OCI-LY1 (cell line): Measurements from ENCODE around the gene ATOX1.

Experiments used
- H2AFZ ChIP-seq: fragments of 200-600 bp; sonication (generic), shearing (Covaris generic); 2 replicates; pipeline ENCODE4 v1.6.0; 2014; ENCODE audit warnings: antibody characterized with exemption, mild to moderate bottlenecking, low read length
- H3F3A ChIP-seq: fragments of 200-600 bp; sonication (generic), shearing (Covaris generic); 2 replicates; pipeline ENCODE4 v1.6.0; 2014; ENCODE audit warnings: mild to moderate bottlenecking, antibody characterized with exemption, low read length, moderate library complexity; ENCODE audit not compliant: insufficient read depth
- H3K27ac ChIP-seq: fragments of 200-600 bp; sonication (generic); 2 replicates; pipeline ENCODE4 v1.5.1; 2014; ENCODE audit warnings: low read length, mixed run types, mild to moderate bottlenecking, low read depth; ENCODE audit not compliant: poor library complexity, severe bottlenecking
- H3K27me3 ChIP-seq: fragments of 200-600 bp; sonication (generic); 2 replicates; pipeline ENCODE4 v1.6.0; 2014; ENCODE audit warnings: antibody characterized with exemption, mild to moderate bottlenecking, low read length, moderate library complexity; ENCODE audit not compliant: insufficient read depth
- H3K36me3 ChIP-seq: fragments of 200-600 bp; sonication (generic); 2 replicates; pipeline ENCODE4 v1.6.1; 2014; ENCODE audit warnings: mild to moderate bottlenecking, antibody characterized with exemption, low read length, moderate library complexity, mixed read lengths; ENCODE audit not compliant: insufficient read depth
- H3K4me1 ChIP-seq: fragments of 200-600 bp; sonication (generic); 2 replicates; pipeline ENCODE4 v1.5.1; 2014; ENCODE audit warnings: mild to moderate bottlenecking, low read length, moderate library complexity; ENCODE audit not compliant: insufficient read depth, severe bottlenecking
- H3K4me2 ChIP-seq: fragments of 200-600 bp; sonication (generic), shearing (Covaris generic); 2 replicates; pipeline ENCODE4 v1.6.1; 2014; ENCODE audit warnings: low read length
- H3K4me3 ChIP-seq: fragments of 200-600 bp; sonication (generic); 2 replicates; pipeline ENCODE4 v1.5.1; 2014; ENCODE audit warnings: low read length, low read depth, mild to moderate bottlenecking, mixed read lengths; ENCODE audit not compliant: poor library complexity, severe bottlenecking
- H3K79me2 ChIP-seq: fragments of 200-600 bp; shearing (Covaris generic); 2 replicates; pipeline ENCODE4 v1.6.1; 2016; ENCODE audit warnings: mixed run types, low read length, mixed read lengths; ENCODE audit not compliant: insufficient read depth
- H3K9ac ChIP-seq: fragments of 200-600 bp; sonication (generic), shearing (Covaris generic); 2 replicates; pipeline ENCODE4 v1.6.1; 2014; ENCODE audit warnings: mild to moderate bottlenecking, low read length, mixed read lengths
- H3K9me2 ChIP-seq: fragments of 200-600 bp; sonication (generic), shearing (Covaris generic); 2 replicates; pipeline ENCODE4 v1.6.1; 2014; ENCODE audit warnings: low read depth, mild to moderate bottlenecking, low read length, mixed read lengths
- H3K9me3 ChIP-seq: fragments of 200-600 bp; shearing (Covaris generic); 2 replicates; pipeline ENCODE4 v1.6.1; 2014; ENCODE audit warnings: low read length, mixed read lengths
- H4K20me1 ChIP-seq: fragments of 200-600 bp; sonication (generic), shearing (Covaris generic); 2 replicates; pipeline ENCODE4 v1.6.0; 2016; ENCODE audit warnings: mild to moderate bottlenecking, low read length; ENCODE audit not compliant: insufficient read depth
- EZH2 ChIP-seq: fragments of 200-600 bp; sonication (generic), shearing (Covaris generic); IDR thresholded peaks from 2 replicates; pipeline ENCODE4 v1.8.0; 2017; ENCODE audit warnings: borderline replicate concordance, mixed run types, mild to moderate bottlenecking, antibody characterized with exemption, low read length, moderate library complexity, mixed read lengths
- TF ChIP-seq, protein P1 (sequence below): fragments of 200-600 bp; sonication (generic), shearing (Covaris generic); IDR thresholded peaks from 2 replicates; pipeline ENCODE4 v1.5.1; 2017; ENCODE audit warnings: mild to moderate bottlenecking, antibody characterized with exemption, low read length, moderate library complexity, mixed read lengths

Gene ATOX1

DNA sequence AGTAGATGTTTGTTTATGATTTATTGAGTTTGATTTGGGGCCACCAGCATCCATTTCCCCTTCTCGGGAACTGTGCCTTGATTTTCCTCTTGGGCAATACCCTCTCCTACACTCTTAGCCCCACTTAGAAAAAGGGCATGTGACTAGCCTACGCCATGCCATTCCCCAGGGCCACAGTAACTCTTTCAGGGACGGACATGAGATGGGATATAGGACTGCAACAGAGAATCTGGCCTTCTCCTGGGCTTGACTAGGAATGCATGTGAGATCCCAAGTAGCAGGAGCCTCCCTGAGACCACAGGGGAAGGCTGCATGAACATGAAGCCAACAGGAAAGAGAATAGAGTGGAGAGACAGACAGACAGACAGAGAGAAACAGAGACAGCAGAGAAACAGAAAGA, 41.0 kb downstream of the ATOX1 start:
- Histone ChIP-seq H3K4me2 (no peak overlapping the region), H4K20me1 (no peaks in the 10 kb centered on the region), H3K4me1 (no peaks in the 10 kb centered on the region), H3K9me2 (no peaks in the 10 kb centered on the region), H3K4me3 (no peak overlapping the region), H3K9ac (no peak overlapping the region), H3F3A (no peaks in the 10 kb centered on the region), H3K27me3 (peaks cover 7% of the 10 kb centered on the region; the same call in 1 of the 2 replicates), H2AFZ (no peak overlapping the region), H3K9me3 (0 out of 2 replicates have a peak, but pooled peaks cover 3% of the 10 kb centered on the region), H3K79me2 (no peaks in the 10 kb centered on the region), H3K27ac (no peak overlapping the region), H3K36me3 (no peaks in the 10 kb centered on the region)
- TF ChIP-seq, protein P1, sequence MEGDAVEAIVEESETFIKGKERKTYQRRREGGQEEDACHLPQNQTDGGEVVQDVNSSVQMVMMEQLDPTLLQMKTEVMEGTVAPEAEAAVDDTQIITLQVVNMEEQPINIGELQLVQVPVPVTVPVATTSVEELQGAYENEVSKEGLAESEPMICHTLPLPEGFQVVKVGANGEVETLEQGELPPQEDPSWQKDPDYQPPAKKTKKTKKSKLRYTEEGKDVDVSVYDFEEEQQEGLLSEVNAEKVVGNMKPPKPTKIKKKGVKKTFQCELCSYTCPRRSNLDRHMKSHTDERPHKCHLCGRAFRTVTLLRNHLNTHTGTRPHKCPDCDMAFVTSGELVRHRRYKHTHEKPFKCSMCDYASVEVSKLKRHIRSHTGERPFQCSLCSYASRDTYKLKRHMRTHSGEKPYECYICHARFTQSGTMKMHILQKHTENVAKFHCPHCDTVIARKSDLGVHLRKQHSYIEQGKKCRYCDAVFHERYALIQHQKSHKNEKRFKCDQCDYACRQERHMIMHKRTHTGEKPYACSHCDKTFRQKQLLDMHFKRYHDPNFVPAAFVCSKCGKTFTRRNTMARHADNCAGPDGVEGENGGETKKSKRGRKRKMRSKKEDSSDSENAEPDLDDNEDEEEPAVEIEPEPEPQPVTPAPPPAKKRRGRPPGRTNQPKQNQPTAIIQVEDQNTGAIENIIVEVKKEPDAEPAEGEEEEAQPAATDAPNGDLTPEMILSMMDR, result no peak
- no peak for TF ChIP-seq EZH2

GRCh38 chr5:151709109-151709735, 49.2 kb downstream of the ATOX1 start:
- no peaks in the 10 kb centered on the region; the same call in 1 of the 2 replicates for H3K27me3 ChIP-seq
- H3K4me2 ChIP-seq, result no peak overlapping the region
- no peaks in the 10 kb centered on the region for H3K79me2 ChIP-seq
- no peak overlapping the region for H3K4me3 ChIP-seq
- H3K27ac ChIP-seq, result no peak overlapping the region
- TF ChIP-seq, protein P1, result no peak
- TF ChIP-seq EZH2, result no peak
- H3K36me3 ChIP-seq, result no peaks in the 10 kb centered on the region
- no peak overlapping the region for H3K9ac ChIP-seq
- no peaks in the 10 kb centered on the region for H3K9me2 ChIP-seq
- H3K4me1 ChIP-seq, result no peaks in the 10 kb centered on the region
- H3F3A ChIP-seq, result no peaks in the 10 kb centered on the region
- no peaks in the 10 kb centered on the region for H4K20me1 ChIP-seq
- H2AFZ ChIP-seq, result no peak overlapping the region
- 0 out of 2 replicates have a peak, but pooled peaks cover 3% of the 10 kb centered on the region for H3K9me3 ChIP-seq

DNA sequence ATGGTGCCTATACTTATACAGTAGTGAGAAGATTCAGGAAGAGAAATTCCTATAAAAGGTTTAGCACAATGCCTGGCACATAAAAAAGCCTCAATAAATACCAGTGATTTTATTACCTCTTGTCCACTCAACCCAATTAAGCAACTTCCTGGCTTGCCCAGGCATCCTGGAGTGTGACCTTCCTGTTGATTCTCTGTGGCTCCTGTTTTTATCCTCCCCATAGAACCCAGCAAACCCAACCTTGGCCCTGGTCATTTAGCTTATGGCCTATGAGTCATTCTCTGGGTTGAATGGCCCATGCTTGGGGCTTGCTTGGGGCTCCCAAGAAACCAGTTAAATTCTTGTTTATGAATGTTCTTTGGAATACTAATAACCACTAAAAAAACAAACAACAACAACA, 50.3 kb downstream of the ATOX1 start:
- TF ChIP-seq, protein P1, result no peak
- no peak for TF ChIP-seq EZH2
- Histone ChIP-seq H4K20me1 (no peaks in the 10 kb centered on the region), H3K4me1 (no peaks in the 10 kb centered on the region), H3F3A (no peaks in the 10 kb centered on the region), H3K36me3 (no peaks in the 10 kb centered on the region), H3K27ac (no peak overlapping the region), H3K79me2 (no peaks in the 10 kb centered on the region), H3K9ac (no peak overlapping the region), H3K4me3 (no peak overlapping the region), H3K9me2 (no peaks in the 10 kb centered on the region), H3K9me3 (0 out of 2 replicates have a peak, but pooled peaks cover 3% of the 10 kb centered on the region), H3K27me3 (no peaks in the 10 kb centered on the region; the same call in 1 of the 2 replicates), H3K4me2 (no peak overlapping the region), H2AFZ (no peak overlapping the region)
